NCI-H1048 (cell line): Measurements from ENCODE around the gene CDSN.
"Not testable (repeated sequence)": the region's sequence is repeated elsewhere in the genome, so short reads cannot be mapped to it uniquely, and the experiment has no call there.

ENCODE experiments used
- DNase-seq: peaks from one replicate; lab custom pipeline; 2025; lab: John Stamatoyannopoulos, UW

Gene CDSN, protein sequence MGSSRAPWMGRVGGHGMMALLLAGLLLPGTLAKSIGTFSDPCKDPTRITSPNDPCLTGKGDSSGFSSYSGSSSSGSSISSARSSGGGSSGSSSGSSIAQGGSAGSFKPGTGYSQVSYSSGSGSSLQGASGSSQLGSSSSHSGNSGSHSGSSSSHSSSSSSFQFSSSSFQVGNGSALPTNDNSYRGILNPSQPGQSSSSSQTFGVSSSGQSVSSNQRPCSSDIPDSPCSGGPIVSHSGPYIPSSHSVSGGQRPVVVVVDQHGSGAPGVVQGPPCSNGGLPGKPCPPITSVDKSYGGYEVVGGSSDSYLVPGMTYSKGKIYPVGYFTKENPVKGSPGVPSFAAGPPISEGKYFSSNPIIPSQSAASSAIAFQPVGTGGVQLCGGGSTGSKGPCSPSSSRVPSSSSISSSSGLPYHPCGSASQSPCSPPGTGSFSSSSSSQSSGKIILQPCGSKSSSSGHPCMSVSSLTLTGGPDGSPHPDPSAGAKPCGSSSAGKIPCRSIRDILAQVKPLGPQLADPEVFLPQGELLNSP

GRCh38 chr6:31120151-31120915 is at the start of gene CDSN:
Gene CDSN, minus strand, starts transcription at chr6:31120446. Its CDS starts 27 bp downstream, at chr6:31120419.
- DNase-seq = no peak

DNA sequence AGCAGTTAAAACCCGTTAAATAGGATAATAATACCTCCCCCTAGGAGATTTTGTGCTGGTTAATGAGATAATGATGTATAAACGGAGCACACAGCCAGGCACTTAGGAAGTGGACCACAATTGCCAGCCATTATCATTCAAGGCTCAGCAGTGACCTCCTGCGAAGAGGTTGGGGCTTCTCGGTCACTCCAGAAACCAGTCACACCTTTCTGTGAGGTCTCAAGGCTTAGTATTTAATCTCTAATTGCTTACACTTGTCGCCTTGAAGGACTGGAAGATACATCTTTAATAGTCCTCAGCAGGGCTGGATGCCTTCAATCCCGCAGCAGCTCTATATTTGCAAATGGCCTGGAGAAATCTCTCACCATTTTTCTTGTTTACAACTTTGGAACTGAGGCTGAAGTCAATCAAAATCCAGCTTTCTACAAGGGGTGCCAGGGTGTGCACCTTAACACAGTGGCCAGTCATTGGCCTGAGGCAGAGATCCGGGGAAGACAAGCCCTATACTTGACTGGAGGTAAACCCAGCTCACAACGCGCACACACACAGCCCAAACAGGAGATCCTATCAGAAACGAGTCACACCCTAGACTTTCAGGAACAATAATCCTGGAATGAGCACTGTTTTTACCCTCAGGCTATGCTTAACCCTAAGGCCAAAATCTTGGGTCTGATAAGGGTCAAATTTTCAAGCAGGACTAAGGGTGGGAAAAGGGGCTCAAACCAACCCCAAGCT is 49.0 kb upstream of the CDSN start:
- DNase-seq = no peak

- no peak for DNase-seq
Measured at GRCh38 chr6:31168606-31169005, 48.4 kb upstream of the CDSN start.

- no peak for DNase-seq
Measured at GRCh38 chr6:31165986-31166385, 45.7 kb upstream of the CDSN start.

GRCh38 chr6:31165064-31165832 is 45.0 kb upstream of the CDSN start:
- DNase-seq = not testable (repeated sequence)

GRCh38 chr6:31164475-31165063 is 44.3 kb upstream of the CDSN start:
- DNase-seq = not testable (repeated sequence)

DNA sequence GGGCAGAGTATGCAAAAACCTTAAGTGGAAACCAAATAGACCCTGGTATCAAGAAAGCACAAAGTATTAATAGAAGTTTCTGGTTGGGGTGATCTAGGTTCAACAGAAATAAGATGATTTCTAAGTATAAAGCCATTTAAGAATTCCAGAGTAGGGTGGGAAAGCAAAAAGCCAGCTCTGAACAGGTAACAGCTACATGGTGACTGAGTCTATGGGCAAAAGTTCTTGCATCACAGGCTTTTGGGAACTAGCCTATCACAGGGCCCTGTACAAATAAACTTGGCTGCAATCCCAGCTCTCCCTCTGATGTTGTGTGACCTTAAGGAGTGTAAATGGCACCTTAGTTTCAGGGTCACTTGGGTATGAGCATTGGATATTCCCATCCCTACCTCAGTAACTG is 43.7 kb upstream of the CDSN start:
- DNase-seq = no peak

GRCh38 chr6:31162463-31163165 is 42.4 kb upstream of the CDSN start:
- DNase-seq = no peak

DNA sequence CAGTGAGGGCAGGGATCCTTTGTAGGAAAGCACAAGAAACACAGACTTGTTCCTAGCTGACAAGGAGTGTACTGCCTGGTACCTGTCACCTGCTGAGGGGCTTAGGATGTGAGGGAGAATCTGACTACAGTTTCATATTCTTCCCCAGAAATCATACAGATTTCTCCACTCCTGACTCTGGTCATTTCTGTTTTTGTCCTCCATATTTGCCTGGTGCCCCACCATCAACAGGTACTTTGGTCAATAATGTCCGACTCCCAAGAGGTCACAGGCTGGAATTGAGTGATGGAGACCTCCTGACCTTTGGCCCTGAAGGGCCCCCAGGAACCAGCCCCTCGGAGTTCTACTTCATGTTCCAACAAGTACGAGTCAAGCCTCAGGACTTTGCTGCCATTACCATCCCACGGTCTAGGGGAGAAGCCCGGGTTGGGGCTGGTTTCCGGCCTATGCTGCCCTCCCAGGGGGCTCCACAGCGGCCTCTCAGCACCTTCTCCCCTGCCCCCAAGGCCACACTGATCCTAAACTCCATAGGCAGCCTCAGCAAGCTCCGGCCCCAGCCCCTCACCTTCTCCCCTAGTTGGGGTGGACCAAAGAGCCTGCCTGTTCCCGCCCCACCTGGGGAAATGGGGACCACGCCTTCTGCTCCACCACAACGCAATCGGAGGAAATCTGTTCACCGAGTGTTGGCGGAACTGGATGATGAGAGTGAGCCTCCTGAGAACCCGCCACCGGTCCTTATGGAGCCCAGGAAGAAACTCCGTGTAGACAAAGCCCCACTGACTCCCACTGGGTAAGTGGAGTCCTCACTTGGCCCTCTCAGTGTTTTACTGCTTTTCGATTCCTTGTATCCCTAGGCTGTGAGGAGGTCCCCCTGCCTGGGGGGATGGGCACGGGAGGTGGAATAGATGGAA is 41.2 kb upstream of the CDSN start:
- no peak for DNase-seq

GRCh38 chr6:31158863-31159855 is 38.9 kb upstream of the CDSN start:
- DNase-seq = no peak

DNA sequence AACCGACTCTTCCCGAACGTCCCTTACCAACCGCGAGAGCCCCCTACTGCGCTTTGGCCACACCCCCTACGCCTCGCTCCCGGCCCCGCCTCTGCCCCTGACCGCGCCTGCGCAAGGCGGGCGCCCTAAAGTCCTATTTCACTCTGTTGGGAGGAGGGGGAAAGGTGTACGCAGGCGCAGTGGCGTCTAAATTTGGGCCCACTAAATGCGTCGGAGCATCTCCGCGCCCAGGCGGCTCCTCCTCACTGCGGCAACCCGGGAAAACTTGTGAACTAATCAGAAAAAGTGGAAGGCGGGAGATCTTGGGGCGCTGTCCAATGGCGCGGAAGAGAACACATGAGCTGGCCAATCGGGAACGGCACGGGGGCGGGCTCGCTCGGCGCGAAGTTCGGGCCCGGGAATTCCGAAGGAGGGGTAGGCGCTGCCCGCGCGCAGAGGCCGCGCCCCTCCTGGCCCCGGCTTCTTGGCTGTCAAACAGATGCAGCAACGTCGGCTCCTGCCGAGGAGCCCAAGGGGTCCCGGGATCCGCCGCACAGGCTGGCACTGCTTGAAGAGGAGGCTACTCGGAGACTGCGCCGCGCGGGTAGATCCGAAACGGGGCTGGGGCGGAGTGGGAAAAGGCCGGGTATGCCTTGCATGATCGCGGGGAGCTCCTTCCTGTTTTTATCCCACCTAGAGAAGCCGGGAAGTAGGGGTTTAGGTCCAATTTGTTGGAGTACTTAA is 38.1 kb upstream of the CDSN start, which contains the start of gene TCF19:
TCF19 (plus strand) TSS at position 450 of the 723 bp plus-strand sequence. CDS start 881 bp downstream, outside the sequence.
- DNase-seq = peak; percentile 98

GRCh38 chr6:31157513-31158139 is 37.4 kb upstream of the CDSN start, which contains the start of gene CCHCR1:
Gene CCHCR1, minus strand, starts transcription at chr6:31157802. Its CDS starts 202 bp downstream, at chr6:31157600.
- no peak for DNase-seq

- no peak for DNase-seq
Measured at GRCh38 chr6:31156641-31157040, 36.4 kb upstream of the CDSN start.

DNA sequence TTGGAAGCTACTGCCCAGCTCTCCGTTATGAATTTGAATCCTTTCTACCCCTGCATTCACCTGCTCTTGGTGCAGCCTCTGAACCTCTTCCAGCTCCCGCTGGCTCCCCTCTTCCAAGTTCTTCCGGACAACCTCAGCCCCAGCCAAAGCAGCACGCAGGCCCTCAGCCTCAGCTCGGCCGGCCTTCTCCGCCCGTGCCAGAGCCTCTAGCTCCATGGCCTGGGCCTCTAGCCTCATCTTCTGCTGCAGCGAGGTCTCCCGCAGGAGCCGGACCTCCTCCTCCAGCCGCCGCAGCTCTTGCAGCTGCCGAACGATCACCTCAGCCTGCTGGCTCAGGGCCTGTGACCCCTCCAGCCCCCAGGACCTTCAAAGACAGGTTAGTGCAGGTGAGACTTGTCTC is 34.2 kb upstream of the CDSN start:
- no peak for DNase-seq

- no peak for DNase-seq
Measured at GRCh38 chr6:31152781-31153180, 32.5 kb upstream of the CDSN start.

GRCh38 chr6:31149827-31150447 is 29.7 kb upstream of the CDSN start:
- DNase-seq = no peak
